Testis (tissue), 3 donors: Measurements from ENCODE around the gene PDPK1. TPM values are rescaled to one million over a fixed set of nuclear protein-coding genes. Genes with fewer than 3 reads are reported as not detected.
A peak's percentile ranks its signal among the peaks of the same experiment; 100 is the strongest.

Source experiments
- DNase-seq: peaks from one replicate; pipeline ENCODE4 v3.0.0-alpha.2; 2019
- H3K27ac ChIP-seq, 2 donors: fragments of 200-600 bp; sonication (generic); one replicate each; pipeline ENCODE4 v1.5.1; 2019
- H3K27me3 ChIP-seq: fragments of 200-600 bp; sonication (generic); one replicate; pipeline ENCODE4 v1.5.1; 2019
- H3K36me3 ChIP-seq: fragments of 200-600 bp; sonication (generic); one replicate; pipeline ENCODE4 v1.5.1; 2017; ENCODE audit warnings: low read depth; ENCODE audit errors: missing control alignments
- H3K4me1 ChIP-seq: fragments of 200-600 bp; sonication (generic); one replicate; pipeline ENCODE4 v1.5.1; 2019
- H3K4me3 ChIP-seq, 2 donors: fragments of 200-600 bp; sonication (generic); one replicate each; pipeline ENCODE4 v1.5.1; 2017 to 2019
- H3K9me3 ChIP-seq: fragments of 200-600 bp; sonication (generic); one replicate; pipeline ENCODE4 v1.5.1; 2017
- CTCF ChIP-seq, 3 experiments: fragments of 450-650 bp in 2 of 3; fragments of 200-600 bp in 1 of 3; sonication (generic) in 1 of 3; IDR thresholded peaks; one replicate each; pipeline ENCODE4 v1.5.1; 2016 to 2019; ENCODE audit warnings: antibody characterized with exemption in 3 of 3, mild to moderate bottlenecking in 2 of 3, moderate library complexity in 1 of 3
- POLR2A ChIP-seq: fragments of 450-650 bp; IDR thresholded peaks from one replicate; pipeline ENCODE4 v1.6.1; 2017; ENCODE audit warnings: antibody characterized with exemption, mild to moderate bottlenecking, moderate library complexity
- WGBS, 2 donors: methylation state at CpG; one replicate each; pipeline ENCODE4 v1.1.5; 2018; 5-methylcytosine and 5-hydroxymethylcytosine counted together
- intact Hi-C: fragments of 100-400 bp; cut with DNase I; formaldehyde crosslinking; loops from one replicate; pipeline ENCODE4 v1.15.1; 2023; ENCODE audit warnings: low total_unique reads
- polyA plus RNA-seq: library from polyadenylated mRNA; stranded (reverse); fragments of 350-450 nt; fragmentation: Illumina TruSeq; extraction: RNeasy Lipid Tissue Mini Kit (QIAGEN cat#74804); gene quantifications from one replicate; pipeline ENCODE4 v1.2.3, GENCODE V29; 2014; ENCODE audit warnings: low read depth, low replicate concordance; ENCODE audit not compliant: insufficient read depth
- total RNA-seq, 2 donors: library from RNA; depleted of rRNA; stranded (reverse); fragments of >200 nt; gene quantifications; one replicate each; pipeline ENCODE4 v1.2.3, GENCODE V29; 2016

Gene PDPK1
- total and polyA plus RNA-seq, 3 donors from 2014 or later: 53.0 to 75.3 (median 61.1) TPM

GRCh38 chr16:2507052-2507659 lies 30.7 kb upstream of the PDPK1 start:
- H3K27ac ChIP-seq: peak overlapping the region in 1 of 2 donors; percentile 50
- intact Hi-C loops: no loop called here

GRCh38 chr16:2507665-2508064 lies 30.2 kb upstream of the PDPK1 start:
- Histone ChIP-seq H3K4me1 (peaks cover 9% of the 10 kb centered on the region), H3K36me3 (no peaks in the 10 kb centered on the region), H3K27ac (peak overlapping the region in 1 of 2 donors; percentile 50), H3K9me3 (no peaks in the 10 kb centered on the region), H3K27me3 (no peaks in the 10 kb centered on the region), H3K4me3 (no peak overlapping the region)
- no peak for TF ChIP-seq POLR2A
- no peak for TF ChIP-seq CTCF (IDR thresholded peaks at IDR 0.05)
- intact Hi-C loops: no loop called here
- no peak for DNase-seq
- WGBS, 2 donors: 91 to 93% methylated on average over 11 of the region's 11 CpGs

More at GRCh38 chr16:2507052-2507659, 30.7 kb upstream of the PDPK1 start:
- TF ChIP-seq POLR2A (no peak), CTCF (IDR thresholded peaks at IDR 0.05) (no peak)
- H3K9me3 ChIP-seq: no peaks in the 10 kb centered on the region
- no peaks in the 10 kb centered on the region for H3K27me3 ChIP-seq
- H3K4me3 ChIP-seq: no peak overlapping the region
- H3K36me3 ChIP-seq: no peaks in the 10 kb centered on the region
- peaks cover 7% of the 10 kb centered on the region for H3K4me1 ChIP-seq
- no peak for DNase-seq
- WGBS, 2 donors: 86% methylated on average over 13 to 14 of the region's 14 CpGs

GRCh38 chr16:2508722-2509400 lies 29.0 kb upstream of the PDPK1 start:
- Histone ChIP-seq H3K4me1 (peaks cover 12% of the 10 kb centered on the region), H3K36me3 (no peaks in the 10 kb centered on the region), H3K27ac (no peak overlapping the region), H3K9me3 (no peaks in the 10 kb centered on the region), H3K4me3 (no peak overlapping the region), H3K27me3 (no peaks in the 10 kb centered on the region)
- WGBS, 2 donors: 89 to 95% methylated on average over 13 to 18 of the region's 18 CpGs
- TF ChIP-seq CTCF (IDR thresholded peaks at IDR 0.05): no peak
- TF ChIP-seq POLR2A: no peak
- intact Hi-C loops: no loop called here
- no peak for DNase-seq

DNA sequence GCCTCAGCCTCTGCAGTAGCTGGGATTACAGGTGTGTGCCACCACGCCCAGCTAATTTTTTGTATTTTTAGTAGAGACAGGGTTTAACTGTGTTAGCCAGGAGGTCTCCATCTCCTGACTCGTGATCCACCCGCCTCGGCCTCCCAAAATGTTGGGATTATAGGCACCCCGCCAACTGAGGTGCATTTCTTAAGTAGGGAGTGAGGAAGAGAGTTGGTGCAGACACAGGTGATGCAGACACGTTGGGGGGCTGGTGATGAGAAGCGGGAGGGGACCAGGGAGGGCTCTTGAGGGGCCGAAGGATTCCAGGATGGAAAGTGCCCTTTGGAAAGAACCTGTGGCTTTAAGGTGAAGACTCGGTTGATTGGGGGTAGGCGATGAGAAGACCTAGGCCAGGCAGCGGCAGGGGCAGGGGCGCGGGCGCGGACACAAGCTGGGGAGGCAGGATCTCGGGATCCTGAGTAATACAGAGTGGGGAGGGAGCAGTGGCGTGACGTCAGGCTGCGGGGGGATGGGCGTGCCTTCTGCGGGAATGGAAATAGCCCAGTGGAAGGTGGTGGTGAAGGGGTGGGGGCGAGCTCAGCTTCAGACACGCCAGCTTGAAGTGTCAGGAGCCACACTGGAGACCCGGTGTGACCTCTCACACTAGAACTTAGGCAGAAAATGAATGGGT lies 26.6 kb upstream of the PDPK1 start:
- no peak overlapping the region for H3K27ac ChIP-seq
- no peak overlapping the region for H3K4me3 ChIP-seq
- H3K27me3 ChIP-seq: no peaks in the 10 kb centered on the region
- peaks cover 26% of the 10 kb centered on the region for H3K4me1 ChIP-seq
- DNase-seq: peak; percentile 61
- no peak for TF ChIP-seq POLR2A
- TF ChIP-seq CTCF (IDR thresholded peaks at IDR 0.05): no peak
- 53 to 66% methylated on average over 24 of the region's 24 CpGs for WGBS, 2 donors
- H3K36me3 ChIP-seq: no peaks in the 10 kb centered on the region
- intact Hi-C loops: no loop called here
- no peaks in the 10 kb centered on the region for H3K9me3 ChIP-seq
